HepG2 (cell line): Measurements from ENCODE around the gene GPR176. TPM values are rescaled to one million over a fixed set of nuclear protein-coding genes. Genes with fewer than 3 reads are reported as not detected.

ENCODE experiments used
- ATAC-seq: fragments of 200-7000 bp; cut with Tn5 transposase; 3 replicates; pipeline ENCODE4 v1.9.1; 2020; ENCODE audit warnings: mild to moderate bottlenecking, moderate library complexity
- BruUV-seq: library from RNA; stranded (reverse); fragments of 400-500 nt; replicated peaks from 2 replicates; lab custom pipeline; 2021; lab: Mats Ljungman, UMichigan
- CTCF ChIA-PET: fragments of 300-600 bp; formaldehyde crosslinking; extraction: SDS; loops from one replicate; lab custom pipeline; 2021; ENCODE audit warnings: low total read pairs, inconsistent platforms, low intra/inter-chr PET ratio; lab: Yijun Ruan, JAX
- POLR2A ChIA-PET: fragments of 350-600 bp; sonication (Branson Sonifier 250); formaldehyde crosslinking; loops from one replicate; lab custom pipeline; 2020; ENCODE audit warnings: antibody characterized with exemption, inconsistent platforms; lab: Yijun Ruan, JAX
- DNase-seq: peaks from one replicate; pipeline ENCODE4 v3.0.0-alpha.2; 2015; ENCODE audit warnings: low spot score
- FAIRE-seq: peaks from 3 replicates; lab custom pipeline; 2011; peaks lifted over from hg19 to GRCh38; lab: Jason Lieb, UNC
- H2AFZ ChIP-seq: one replicate; pipeline ENCODE4 v1.6.1; 2011; ENCODE audit warnings: low read length, inconsistent platforms
- H3K27ac ChIP-seq: fragments of 300-600 bp; 3 replicates; pipeline ENCODE4 v1.8.0; 2011; ENCODE audit warnings: mixed run types, mild to moderate bottlenecking, mixed read lengths, low read length, inconsistent platforms; ENCODE audit not compliant: insufficient read depth; ENCODE audit errors: extremely low read length
- H3K27me3 ChIP-seq, 2 experiments: fragments of 200-600 bp in 1 of 2; 2 replicates in 1 of 2; 3 replicates in 1 of 2; pipeline versions ENCODE4 v1.6.0 to v1.8.0; 2011; ENCODE audit warnings: low read length in 2 of 2, mild to moderate bottlenecking in 2 of 2, moderate library complexity in 2 of 2, inconsistent platforms in 1 of 2; ENCODE audit not compliant: insufficient read depth in 2 of 2, control insufficient read depth in 1 of 2
- H3K36me3 ChIP-seq, 2 experiments: fragments of 200-600 bp in 1 of 2; replicated peaks in 1 of 2; 2 replicates in 1 of 2; 3 replicates in 1 of 2; pipeline versions ENCODE4 v1.5.1 to v1.8.0; 2011; ENCODE audit warnings: low read length in 2 of 2, inconsistent platforms in 1 of 2; ENCODE audit not compliant: insufficient read depth in 2 of 2, control insufficient read depth in 1 of 2
- H3K4me1 ChIP-seq: 2 replicates; pipeline ENCODE4 v1.5.1; 2012; ENCODE audit warnings: low read length, inconsistent platforms; ENCODE audit not compliant: insufficient read depth
- H3K4me2 ChIP-seq: 2 replicates; pipeline ENCODE4 v1.6.0; 2011; ENCODE audit warnings: low read depth, low read length, inconsistent platforms
- H3K4me3 ChIP-seq, 3 experiments: fragments of 200-600 bp in 1 of 3; sonication (generic), shearing (Covaris generic) in 1 of 3; replicated peaks in 1 of 3; 2 replicates each; pipeline ENCODE4 v1.5.1; 2011 to 2016; ENCODE audit warnings: low read length in 3 of 3, inconsistent platforms in 2 of 3, low read depth in 2 of 3, mild to moderate bottlenecking in 2 of 3, control low read depth in 1 of 3, mixed read lengths in 1 of 3; ENCODE audit not compliant: insufficient read depth in 1 of 3
- H3K79me2 ChIP-seq: one replicate; pipeline ENCODE4 v1.6.1; 2011; ENCODE audit warnings: low read length, inconsistent platforms; ENCODE audit not compliant: insufficient read depth
- H3K9ac ChIP-seq: 2 replicates; pipeline ENCODE4 v1.6.0; 2011; ENCODE audit warnings: mild to moderate bottlenecking, low read depth, low read length, inconsistent platforms; ENCODE audit not compliant: insufficient read depth
- H3K9me3 ChIP-seq: 2 replicates; pipeline ENCODE4 v1.5.1; 2012; ENCODE audit warnings: mild to moderate bottlenecking, low read length
- H4K20me1 ChIP-seq: 2 replicates; pipeline ENCODE4 v1.6.0; 2011; ENCODE audit warnings: inconsistent platforms, mild to moderate bottlenecking, low read length, moderate library complexity; ENCODE audit not compliant: insufficient read depth
- PAXIP1 ChIP-seq: sonication (generic); formaldehyde crosslinking; conservative IDR thresholded peaks from 2 replicates; pipeline ENCODE4 v1.4.0; 2020; ENCODE audit warnings: mild to moderate bottlenecking, missing genetic modification reagents, moderate library complexity
- SIX1 ChIP-seq: sonication (generic); formaldehyde crosslinking; IDR thresholded peaks from 2 replicates; pipeline ENCODE4 v1.4.0; 2020; ENCODE audit warnings: missing genetic modification reagents, borderline replicate concordance
- TSC22D2 ChIP-seq: sonication (generic); formaldehyde crosslinking; IDR thresholded peaks from 2 replicates; pipeline ENCODE4 v1.5.1; 2020; ENCODE audit warnings: missing genetic modification reagents, mild to moderate bottlenecking, borderline replicate concordance
- ZC3H4 ChIP-seq: sonication (generic); formaldehyde crosslinking; IDR thresholded peaks from 2 replicates; pipeline ENCODE4 v1.4.0; 2020; ENCODE audit warnings: missing genetic modification reagents, borderline replicate concordance
- in situ Hi-C: cut with HindIII; loops from 2 replicates; pipeline ENCODE4 v1.10.0; 2017; ENCODE audit warnings: low pct_unique_long_range_greater_than_20kb; ENCODE audit not compliant: extremely low pct_ligation_motif_present
- intact Hi-C: fragments of 100-400 bp; cut with micrococcal nuclease; formaldehyde crosslinking; loops from one replicate; pipeline ENCODE4 v1.10.0; 2022; ENCODE audit not compliant: unreplicated experiment
- polyA plus RNA-seq, 8 experiments: library from polyadenylated mRNA; depleted of rRNA in 3 of 8; stranded (reverse) in 7 of 8; unstranded in 1 of 8; fragments of >200 nt; fragmentation: Illumina TruSeq in 4 of 8; extraction: Trizol in 4 of 8; gene quantifications; 2 replicates each; pipeline versions ENCODE4 v1.2.1 to v1.2.3, GENCODE V29; 2011 to 2016; ENCODE audit warnings: low read depth in 4 of 8, missing spikeins in 1 of 8, mixed read lengths in 1 of 8; ENCODE audit not compliant: insufficient read depth in 1 of 8
- total RNA-seq, 5 experiments: library from RNA; depleted of rRNA; stranded (reverse); fragments of >200 nt; fragmentation: Illumina TruSeq; extraction: Trizol; gene quantifications; 2 replicates each; pipeline ENCODE4 v1.2.3, GENCODE V29; 2016; ENCODE audit warnings: low read depth in 1 of 5

The GPR176 gene
- total and polyA plus RNA-seq, 2 of the 13 experiments (the other 11 are each of a cell fraction or from before 2014, with no cell fraction given): 0.11 to 0.20 TPM

- TF ChIP-seq ZC3H4 (no peak), PAXIP1 (no peak), SIX1 (CRISPR knock-in tag) (no peak)
- TF ChIP-seq, all 625 proteins: peak for 0
These were observed 84.5 kb downstream of the GPR176 start (continued) for GRCh38 chr15:39835550-39835949.

- ATAC-seq (no peak), FAIRE-seq (no peak), DNase-seq (no peak)
- no peaks in the 10 kb centered on the region for H3K9me3 ChIP-seq
- no peaks in the 10 kb centered on the region for H4K20me1 ChIP-seq
- intact Hi-C loops: no loop called here
- no peak for TF ChIP-seq TSC22D2 (CRISPR knock-in tag)
- no peaks in the 10 kb centered on the region for H3K79me2 ChIP-seq
- H3K27ac ChIP-seq: no peak overlapping the region
- ChIA-PET POLR2A (no interaction called here), CTCF (no interaction called here)
- no peak overlapping the region for H3K4me2 ChIP-seq
- H3K4me3 ChIP-seq: no peak overlapping the region
- in situ Hi-C loops: no loop called here
- H3K4me1 ChIP-seq: no peaks in the 10 kb centered on the region
- H2AFZ ChIP-seq: no peak overlapping the region
- no TSS peak for BruUV-seq
- no peaks in the 10 kb centered on the region for H3K36me3 ChIP-seq
- H3K27me3 ChIP-seq: peaks cover 0 to 1% of the 10 kb centered on the region in 2 experiments; a peak in 2 of 5 replicates
- H3K9ac ChIP-seq: no peak overlapping the region
These were observed 85.8 kb downstream of the GPR176 start for GRCh38 chr15:39834256-39834655.
